Right lobe of liver (tissue), 6 donors: ENCODE measurements around the gene KRTAP10-4. TPM values are rescaled to one million over a fixed set of nuclear protein-coding genes. Genes with fewer than 3 reads are reported as not detected.

ENCODE experiments used
- ATAC-seq, 4 donors: fragments of 200-7000 bp; cut with Tn5 transposase; one replicate each; pipeline ENCODE4 v1.9.1; 2020; ENCODE audit warnings: mild to moderate bottlenecking in 4 of 4, moderate library complexity in 4 of 4
- DNase-seq, 3 donors: peaks; one replicate each; pipeline ENCODE4 v3.0.0-alpha.2; 2020
- H3K27ac ChIP-seq, 3 donors: fragments of 200-600 bp; one replicate each; pipeline ENCODE4 v1.8.0; 2022
- H3K27me3 ChIP-seq, 2 donors: fragments of 200-600 bp; one replicate each; pipeline ENCODE4 v1.8.0; 2022
- H3K36me3 ChIP-seq, 4 donors: fragments of 200-600 bp; sonication (generic) in 1 of 4; one replicate each; pipeline versions ENCODE4 v1.5.1 to v1.8.0; 2017 to 2022; ENCODE audit warnings: control low read depth in 1 of 4
- H3K4me1 ChIP-seq, 4 donors: fragments of 200-600 bp; sonication (generic) in 1 of 4; one replicate each; pipeline versions ENCODE4 v1.5.1 to v1.8.0; 2017 to 2022; ENCODE audit warnings: control low read depth in 1 of 4
- H3K4me3 ChIP-seq, 3 donors: fragments of 200-600 bp; one replicate each; pipeline ENCODE4 v1.8.0; 2022
- H3K9me3 ChIP-seq, 4 donors: fragments of 200-600 bp; sonication (generic) in 1 of 4; one replicate each; pipeline versions ENCODE4 v1.5.1 to v1.8.0; 2017 to 2022; ENCODE audit warnings: control low read depth in 1 of 4
- CTCF ChIP-seq, 4 donors: fragments of 200-600 bp in 3 of 4; fragments of 450-650 bp in 1 of 4; IDR thresholded peaks; one replicate each; pipeline versions ENCODE4 v1.5.1 to v1.8.0; 2016 to 2022; ENCODE audit warnings: antibody characterized with exemption in 4 of 4, mild to moderate bottlenecking in 2 of 4
- POLR2A ChIP-seq: fragments of 450-650 bp; IDR thresholded peaks from one replicate; pipeline ENCODE4 v1.6.1; 2017; ENCODE audit warnings: antibody characterized with exemption, mild to moderate bottlenecking
- intact Hi-C, 2 donors: fragments of 100-400 bp; cut with DNase I; formaldehyde crosslinking; loops; one replicate each; pipeline versions ENCODE4 v1.11.2 to v1.14.1; 2022
- total RNA-seq, 6 experiments: library from RNA; depleted of rRNA in 2 of 6; stranded (reverse); fragments of >200 nt in 2 of 6; fragmentation: NEBNext Ultra II Directional in 3 of 6; extraction: Animal tissue kit (Norgen Biotek cat#: 25700) in 3 of 6; gene quantifications; one replicate each; pipeline versions ENCODE4 v1.1.0 to v1.2.4, GENCODE V29; 2016 to 2023
- donor health status: DM: no; HTN: yes; CAD: no.
- donor health status: DM: no; HTN: no; CAD: no.
- donor health status: DM: no; HTN: no; CAD: no.
- donor health status: DM: no; HTN: yes; CAD: no.
- donor health status: DM: no; HTN: yes; CAD: no.

KRTAP10-4 gene
- total RNA-seq, 6 experiments from 2014 or later: not detected

- no peaks in the 10 kb centered on the region for H3K9me3 ChIP-seq
- H3K4me1 ChIP-seq: no peaks in the 10 kb centered on the region
- DNase-seq (no peak), ATAC-seq (no peak)
- no peaks in the 10 kb centered on the region for H3K27me3 ChIP-seq
- TF ChIP-seq CTCF (IDR thresholded peaks at IDR 0.05) (no peak), POLR2A (no peak)
- intact Hi-C loops: no loop called here
- no peaks in the 10 kb centered on the region for H3K36me3 ChIP-seq
- no peak overlapping the region for H3K27ac ChIP-seq
- no peak overlapping the region for H3K4me3 ChIP-seq
Measured at GRCh38 chr21:44623575-44623974, 50.0 kb downstream of the KRTAP10-4 start.

Other genes starting within 250 kb of the KRTAP10-4 start
- gene CFAP410, start 234.3 kb upstream of the KRTAP10-4 start, total RNA-seq: 10 to 100 TPM in 4 of 6 experiments, 1 to 10 TPM in 2; 6.9 to 15.4 (median 13.1) TPM
- gene TRPM2, start 220.1 kb upstream of the KRTAP10-4 start, total RNA-seq: 1 to 10 TPM in 4 of 6 experiments, under 1 TPM in 2; 0.92 to 2.0 (median 1.2) TPM
- 10 to 100 TPM in 5 of 6 experiments, 1 to 10 TPM in 1; 7.5 to 19.3 (median 13.9) TPM for gene LRRC3, start 118.2 kb upstream of the KRTAP10-4 start, total RNA-seq
- gene KRTAP10-1, start 33.5 kb upstream of the KRTAP10-4 start, total RNA-seq: not detected
- not detected for gene KRTAP10-2, start 22.2 kb upstream of the KRTAP10-4 start, total RNA-seq
- not detected for gene KRTAP10-3, start 14.9 kb upstream of the KRTAP10-4 start, total RNA-seq
- not detected for gene KRTAP10-5, start 6.9 kb downstream of the KRTAP10-4 start, total RNA-seq
- gene KRTAP10-6, start 18.8 kb downstream of the KRTAP10-4 start, total RNA-seq: not detected
- not detected for gene KRTAP10-7, start 26.9 kb downstream of the KRTAP10-4 start, total RNA-seq
- not detected for gene KRTAP10-8, start 38.4 kb downstream of the KRTAP10-4 start, total RNA-seq
- not detected for gene KRTAP10-9, start 53.4 kb downstream of the KRTAP10-4 start, total RNA-seq
- gene KRTAP10-10, start 63.6 kb downstream of the KRTAP10-4 start, total RNA-seq: not detected
- not detected for gene KRTAP10-11, start 72.7 kb downstream of the KRTAP10-4 start, total RNA-seq
- gene KRTAP12-4, start 80.9 kb downstream of the KRTAP10-4 start, total RNA-seq: not detected
- gene KRTAP12-3, start 84.2 kb downstream of the KRTAP10-4 start, total RNA-seq: not detected
- not detected for gene KRTAP12-2, start 93.2 kb downstream of the KRTAP10-4 start, total RNA-seq
- not detected for gene KRTAP12-1, start 108.4 kb downstream of the KRTAP10-4 start, total RNA-seq
- not detected for gene KRTAP10-12, start 123.4 kb downstream of the KRTAP10-4 start, total RNA-seq
- gene TSPEAR, start 137.8 kb downstream of the KRTAP10-4 start, total RNA-seq: not detected
- gene UBE2G2, start 228.1 kb downstream of the KRTAP10-4 start, total RNA-seq: 10 to 100 TPM; 41.5 to 54.6 (median 49.9) TPM
- gene SUMO3, start 244.3 kb downstream of the KRTAP10-4 start, total RNA-seq: 10 to 100 TPM; 33.4 to 41.2 (median 36.6) TPM